ENCODE results near the gene CFAP298. TPM values are rescaled to one million over a fixed set of nuclear protein-coding genes. Genes with fewer than 3 reads are reported as not detected.

The CFAP298 gene
- total and polyA plus RNA-seq, 10 of the 15 experiments (the other 5 are each of a cell fraction or from before 2014, with no cell fraction given): 9.5 to 79.1 (median 30.2) TPM

DNA sequence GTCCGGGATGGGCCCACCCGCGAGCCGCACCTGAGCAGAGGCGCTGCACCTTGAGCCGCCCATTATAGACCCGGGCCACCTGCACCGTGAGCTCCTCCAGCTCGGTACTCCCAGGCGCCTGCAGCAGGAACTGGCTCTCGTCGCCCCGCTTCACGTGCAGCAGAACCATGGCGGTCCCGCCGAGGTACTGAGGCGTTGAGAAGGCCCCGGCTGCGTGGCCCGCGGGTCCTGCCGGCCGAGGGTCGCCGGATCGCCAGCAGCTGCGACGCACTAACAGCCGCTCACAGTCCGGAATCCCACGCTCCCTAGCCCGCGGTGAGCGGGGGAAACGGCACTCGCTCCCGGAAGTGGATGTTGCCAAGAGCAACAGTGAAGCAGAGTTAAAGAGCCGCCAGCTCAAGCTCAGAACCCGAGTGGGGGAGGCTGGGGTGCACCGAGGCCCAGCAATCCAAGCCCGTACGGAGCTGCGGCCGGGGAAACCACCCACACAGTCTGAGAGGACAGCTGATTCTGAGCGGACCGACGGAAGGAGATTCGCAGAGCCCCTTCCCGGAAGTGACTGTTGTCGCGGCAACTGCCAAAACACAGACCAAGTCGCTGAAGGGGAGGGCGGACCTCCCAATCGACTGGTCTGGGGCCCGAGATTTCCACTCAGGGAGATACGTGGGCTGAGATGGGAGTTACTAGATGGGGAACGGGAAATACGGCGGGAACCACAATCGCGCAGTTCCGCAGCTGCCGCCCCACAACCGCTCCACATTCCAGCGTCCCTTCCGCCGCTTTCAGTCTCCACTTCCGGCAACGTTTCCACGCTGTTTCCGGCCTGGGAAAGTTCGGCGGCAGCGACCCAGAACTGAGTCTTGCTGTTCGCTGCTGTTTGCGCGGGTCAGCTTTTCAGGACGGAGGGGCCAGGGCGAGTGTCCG is at the start of gene CFAP298 (continued):
- TF ChIP-seq SKIL (IDR thresholded peaks at IDR 0.05; ENCODE audit: low read depth, poor library complexity, severe bottlenecking) (peak; percentile 61), MAX (IDR thresholded peaks at IDR 0.05; ENCODE audit: low read depth, low read length) (no peak; the same call in 1 of the 2 replicates), ZNF207 (IDR thresholded peaks at IDR 0.05; ENCODE audit: borderline replicate concordance) (peak; percentile 88), SUPT20H (IDR thresholded peaks at IDR 0.05; ENCODE audit: borderline replicate concordance, control insufficient read depth, low read depth, low read length) (no peak), POLR2A (IDR thresholded peaks at IDR 0.05; ENCODE audit: low read depth, low read length) (peak; percentile 57), PAX5 (IDR thresholded peaks at IDR 0.05; ENCODE audit: borderline replicate concordance, low read depth, low read length) (peak; percentile 69; the same call in 1 of the 2 replicates), SUZ12 (IDR thresholded peaks at IDR 0.05; ENCODE audit: unreplicated experiment) (no peak), TCF12 (IDR thresholded peaks at IDR 0.05; ENCODE audit: low read depth, low read length) (peak; percentile 66; the same call in 1 of the 2 replicates), RUNX3 (IDR thresholded peaks at IDR 0.05; ENCODE audit: low read length) (peak; percentile 88), BCLAF1 (IDR thresholded peaks at IDR 0.05) (no peak), RCOR1 (conservative IDR thresholded peaks at IDR 0.05; ENCODE audit: low read depth, low read length) (no peak), ZNF687 (IDR thresholded peaks at IDR 0.05) (peak; percentile 36; the same call in 1 of the 2 replicates), NBN (IDR thresholded peaks at IDR 0.05) (peak; percentile 95)
- TF ChIP-seq, protein P1, sequence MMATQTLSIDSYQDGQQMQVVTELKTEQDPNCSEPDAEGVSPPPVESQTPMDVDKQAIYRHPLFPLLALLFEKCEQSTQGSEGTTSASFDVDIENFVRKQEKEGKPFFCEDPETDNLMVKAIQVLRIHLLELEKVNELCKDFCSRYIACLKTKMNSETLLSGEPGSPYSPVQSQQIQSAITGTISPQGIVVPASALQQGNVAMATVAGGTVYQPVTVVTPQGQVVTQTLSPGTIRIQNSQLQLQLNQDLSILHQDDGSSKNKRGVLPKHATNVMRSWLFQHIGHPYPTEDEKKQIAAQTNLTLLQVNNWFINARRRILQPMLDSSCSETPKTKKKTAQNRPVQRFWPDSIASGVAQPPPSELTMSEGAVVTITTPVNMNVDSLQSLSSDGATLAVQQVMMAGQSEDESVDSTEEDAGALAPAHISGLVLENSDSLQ (IDR thresholded peaks at IDR 0.05): peak; percentile 40
- TF ChIP-seq, protein P2, sequence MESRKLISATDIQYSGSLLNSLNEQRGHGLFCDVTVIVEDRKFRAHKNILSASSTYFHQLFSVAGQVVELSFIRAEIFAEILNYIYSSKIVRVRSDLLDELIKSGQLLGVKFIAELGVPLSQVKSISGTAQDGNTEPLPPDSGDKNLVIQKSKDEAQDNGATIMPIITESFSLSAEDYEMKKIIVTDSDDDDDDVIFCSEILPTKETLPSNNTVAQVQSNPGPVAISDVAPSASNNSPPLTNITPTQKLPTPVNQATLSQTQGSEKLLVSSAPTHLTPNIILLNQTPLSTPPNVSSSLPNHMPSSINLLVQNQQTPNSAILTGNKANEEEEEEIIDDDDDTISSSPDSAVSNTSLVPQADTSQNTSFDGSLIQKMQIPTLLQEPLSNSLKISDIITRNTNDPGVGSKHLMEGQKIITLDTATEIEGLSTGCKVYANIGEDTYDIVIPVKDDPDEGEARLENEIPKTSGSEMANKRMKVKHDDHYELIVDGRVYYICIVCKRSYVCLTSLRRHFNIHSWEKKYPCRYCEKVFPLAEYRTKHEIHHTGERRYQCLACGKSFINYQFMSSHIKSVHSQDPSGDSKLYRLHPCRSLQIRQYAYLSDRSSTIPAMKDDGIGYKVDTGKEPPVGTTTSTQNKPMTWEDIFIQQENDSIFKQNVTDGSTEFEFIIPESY (IDR thresholded peaks at IDR 0.05): no peak
